Fibroblast of lung (primary cell): Measurements from ENCODE around the gene LRMDA.

Source experiments
- EZH2 ChIP-seq: IDR thresholded peaks from 2 replicates; pipeline ENCODE4 v1.5.1; 2012; ENCODE audit warnings: low read length, control low read depth, mild to moderate bottlenecking; ENCODE audit errors: missing control alignments
- TF ChIP-seq, protein P1 (sequence below), 2 donors: IDR thresholded peaks in 1 of 2; conservative IDR thresholded peaks in 1 of 2; 1 replicate in 1 of 2; 2 replicates in 1 of 2; pipeline ENCODE4 v1.5.1; 2011 to 2012; ENCODE audit warnings: low read length in 2 of 2, control low read depth in 1 of 2, inconsistent platforms in 1 of 2, low read depth in 1 of 2, mild to moderate bottlenecking in 1 of 2

DNA sequence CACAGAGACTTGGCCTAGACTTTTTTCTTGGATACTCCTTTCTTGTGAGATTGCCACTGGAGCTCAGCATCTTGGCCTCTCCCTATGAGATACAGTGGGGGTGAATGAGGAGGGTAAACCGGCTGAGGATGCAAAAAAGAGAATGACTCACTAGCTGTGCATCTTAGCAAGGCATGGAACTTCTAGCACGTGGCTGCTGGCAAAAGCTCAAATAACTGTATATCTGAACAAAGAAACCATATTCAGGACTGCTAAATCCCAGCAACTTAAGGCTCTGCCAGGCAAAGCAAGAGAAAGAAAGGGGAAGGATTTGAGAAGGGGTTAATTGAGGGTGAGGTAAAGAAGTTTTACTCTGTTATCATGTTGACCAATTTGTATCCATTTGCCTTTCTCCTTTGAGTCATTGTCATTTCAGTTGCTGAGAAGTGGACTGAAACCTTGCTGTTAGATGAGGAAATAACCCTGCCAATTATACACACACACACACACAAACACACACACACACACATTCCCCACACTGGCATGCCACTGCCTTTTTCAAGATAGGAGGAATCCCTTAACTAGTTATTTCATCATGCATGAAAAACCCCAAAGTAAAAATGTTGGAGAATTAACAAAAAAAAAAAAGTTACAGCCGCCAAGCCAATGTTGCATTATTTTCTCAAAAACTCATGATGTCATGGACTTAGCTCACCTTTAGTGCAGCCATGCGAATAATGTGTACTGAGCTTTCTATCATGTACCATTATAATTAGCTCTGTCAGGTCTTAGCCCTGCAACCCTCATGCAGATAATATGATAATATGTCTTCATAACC, 997.3 kb downstream of the LRMDA start:
- TF ChIP-seq, protein P1, sequence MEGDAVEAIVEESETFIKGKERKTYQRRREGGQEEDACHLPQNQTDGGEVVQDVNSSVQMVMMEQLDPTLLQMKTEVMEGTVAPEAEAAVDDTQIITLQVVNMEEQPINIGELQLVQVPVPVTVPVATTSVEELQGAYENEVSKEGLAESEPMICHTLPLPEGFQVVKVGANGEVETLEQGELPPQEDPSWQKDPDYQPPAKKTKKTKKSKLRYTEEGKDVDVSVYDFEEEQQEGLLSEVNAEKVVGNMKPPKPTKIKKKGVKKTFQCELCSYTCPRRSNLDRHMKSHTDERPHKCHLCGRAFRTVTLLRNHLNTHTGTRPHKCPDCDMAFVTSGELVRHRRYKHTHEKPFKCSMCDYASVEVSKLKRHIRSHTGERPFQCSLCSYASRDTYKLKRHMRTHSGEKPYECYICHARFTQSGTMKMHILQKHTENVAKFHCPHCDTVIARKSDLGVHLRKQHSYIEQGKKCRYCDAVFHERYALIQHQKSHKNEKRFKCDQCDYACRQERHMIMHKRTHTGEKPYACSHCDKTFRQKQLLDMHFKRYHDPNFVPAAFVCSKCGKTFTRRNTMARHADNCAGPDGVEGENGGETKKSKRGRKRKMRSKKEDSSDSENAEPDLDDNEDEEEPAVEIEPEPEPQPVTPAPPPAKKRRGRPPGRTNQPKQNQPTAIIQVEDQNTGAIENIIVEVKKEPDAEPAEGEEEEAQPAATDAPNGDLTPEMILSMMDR (conservative IDR thresholded peaks at IDR 0.05 in 1 of 2, IDR thresholded peaks at IDR 0.05 in 1 of 2; ENCODE audit: low read depth in 1 of 2, low read length in 2 of 2) = no peak
- no peak for TF ChIP-seq EZH2
